ENCODE data around the gene TK2. TPM values are rescaled to one million over a fixed set of nuclear protein-coding genes. Genes with fewer than 3 reads are reported as not detected.

TK2 gene
- total and polyA plus RNA-seq, 11 donors: 9.4 to 29.4 (median 17.3) TPM

GRCh38 chr16:66523861-66524354 lies 26.0 kb downstream of the TK2 start:
- TF ChIP-seq POLR2A (IDR thresholded peaks at IDR 0.05) (no peak), CTCF (IDR thresholded peaks at IDR 0.05) (no peak)
- no peak for DNase-seq
- Histone ChIP-seq H3K4me3 (no peak overlapping the region), H3K36me3 (peaks cover 0 to 52% (median 43%) of the 10 kb centered on the region in 9 donors), H3K9me3 (no peaks in the 10 kb centered on the region), H3K4me1 (peaks cover 0 to 83% (median 41%) of the 10 kb centered on the region in 12 donors), H3K27me3 (no peaks in the 10 kb centered on the region), H3K27ac (peak overlapping the region in 11 of 12 donors; percentile 21 to 100 (median 46))
- intact Hi-C loops (cut with DNase I): no loop called here
- WGBS, 4 donors: 59 to 64% (median 60%) methylated on average over 9 of the region's 9 CpGs
- peak in 1 of 4 donors; percentile 30 for ATAC-seq

DNA sequence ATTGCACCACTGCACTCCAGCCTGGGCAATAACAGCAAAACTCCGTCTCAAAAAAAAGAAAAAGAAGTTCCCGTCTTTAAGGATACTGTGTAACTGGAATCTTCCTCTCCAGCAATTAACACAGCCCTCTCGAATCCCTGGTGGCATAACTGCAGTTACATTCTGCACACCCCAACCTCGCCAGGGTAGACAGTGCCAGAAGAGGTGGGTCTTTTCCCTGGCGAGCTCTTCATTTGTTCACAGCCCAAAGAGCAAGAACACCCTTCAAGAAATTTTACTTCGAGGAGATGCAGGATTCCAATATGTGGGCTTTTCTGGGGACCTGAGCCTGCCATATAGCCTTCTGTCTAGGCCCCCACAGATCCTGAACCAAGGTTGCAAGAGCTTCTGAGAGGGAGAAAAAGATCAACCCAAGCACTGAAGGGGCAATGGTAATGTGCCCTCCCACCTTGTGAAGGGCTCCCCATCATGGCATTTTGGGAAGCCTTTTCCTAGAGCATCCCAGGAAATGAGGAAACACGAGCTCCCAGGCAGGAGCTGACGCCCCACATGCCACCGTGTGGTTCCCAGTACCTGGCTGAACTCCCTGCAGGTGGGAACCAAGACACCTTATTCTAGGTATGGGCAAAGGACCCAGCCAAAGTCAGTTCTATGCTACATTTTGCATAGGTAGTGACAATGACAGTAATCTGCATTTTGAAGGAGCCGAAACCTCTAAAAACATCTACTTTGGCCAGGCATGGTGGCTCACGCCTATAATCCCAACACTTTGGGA lies 26.9 kb downstream of the TK2 start:
- Histone ChIP-seq H3K4me1 (peaks cover 5 to 92% (median 47%) of the 10 kb centered on the region in 12 donors), H3K36me3 (peaks cover 0 to 43% (median 34%) of the 10 kb centered on the region in 9 donors), H3K27me3 (no peaks in the 10 kb centered on the region), H3K9me3 (no peaks in the 10 kb centered on the region), H3K27ac (peak overlapping the region in 10 of 12 donors; percentile 30 to 100 (median 48)), H3K4me3 (no peak overlapping the region)
- ATAC-seq (no peak), DNase-seq (no peak)
- intact Hi-C loops (cut with DNase I): no loop called here
- no peak for TF ChIP-seq CTCF (IDR thresholded peaks at IDR 0.05)
- TF ChIP-seq POLR2A (IDR thresholded peaks at IDR 0.05): no peak
- WGBS, 4 donors: 77 to 87% (median 80%) methylated on average over 11 of the region's 11 CpGs

GRCh38 chr16:66521951-66522771 lies 27.8 kb downstream of the TK2 start:
- DNase-seq (peak in 3 of 5 donors; percentile 52 to 78 (median 54)), ATAC-seq (peak in 1 of 4 donors; percentile 21)
- WGBS, 4 donors: 84 to 92% (median 88%) methylated on average over 16 to 17 of the region's 17 CpGs
- Histone ChIP-seq H3K27ac (peak overlapping the region in 8 of 12 donors; percentile 20 to 100 (median 56)), H3K36me3 (peaks cover 0 to 34% (median 25%) of the 10 kb centered on the region in 9 donors), H3K4me1 (peaks cover 11 to 99% (median 55%) of the 10 kb centered on the region in 12 donors), H3K9me3 (no peaks in the 10 kb centered on the region), H3K27me3 (no peaks in the 10 kb centered on the region), H3K4me3 (no peak overlapping the region)
- TF ChIP-seq POLR2A (IDR thresholded peaks at IDR 0.05) (no peak), CTCF (IDR thresholded peaks at IDR 0.05) (no peak)
- intact Hi-C loops (cut with DNase I): no loop called here

Measured in heart left ventricle (tissue), 16 donors.